GM23338 (cell line): ENCODE results near the gene RAD52. TPM values are rescaled to one million over a fixed set of nuclear protein-coding genes. Genes with fewer than 3 reads are reported as not detected.

ENCODE experiments used
- polyA plus RNA-seq: library from polyadenylated mRNA; unstranded; fragments of >200 nt; fragmentation: Nextera tagmentation; extraction: Ambion mirVana; gene quantifications from 2 replicates; pipeline ENCODE4 v1.2.1, GENCODE V29; 2016
- total RNA-seq: library from RNA; depleted of rRNA; stranded (reverse); fragments of >200 nt; shearing (Covaris generic); gene quantifications from 2 replicates; pipeline ENCODE4 v1.2.3, GENCODE V29; 2014; rRNA removed

The RAD52 gene
- total and polyA plus RNA-seq, 2 experiments from 2014 or later = 10.9 to 21.3 TPM

Other genes starting within 250 kb of the RAD52 start
- gene WNK1, start 197.1 kb downstream of the RAD52 start, total RNA-seq = 114 and 119 TPM in 2 replicates
- gene WNK1, start 197.1 kb downstream of the RAD52 start, polyA plus RNA-seq = 74.9 and 86.8 TPM in 2 replicates
- 24.2 and 35.3 TPM in 2 replicates for gene ERC1, start 41.5 kb upstream of the RAD52 start, total RNA-seq
- 17.2 and 28.1 TPM in 2 replicates for gene ERC1, start 41.5 kb upstream of the RAD52 start, polyA plus RNA-seq